Placental epithelial cell (primary cell): Measurements from ENCODE around the gene DAND5. TPM values are rescaled to one million over a fixed set of nuclear protein-coding genes. Genes with fewer than 3 reads are reported as not detected.
A peak's percentile ranks its signal among the peaks of the same experiment; 100 is the strongest.

Experiments
- small RNA-seq: library from RNA; depleted of rRNA; stranded (forward); fragments of <200 nt; gene quantifications from one replicate; pipeline ENCODE3, GENCODE V24; 2012
- total RNA-seq: library from RNA; depleted of rRNA; stranded (reverse); fragments of >200 nt; gene quantifications from 2 replicates; pipeline ENCODE4 v1.2.3, GENCODE V29; 2012

Gene DAND5, protein sequence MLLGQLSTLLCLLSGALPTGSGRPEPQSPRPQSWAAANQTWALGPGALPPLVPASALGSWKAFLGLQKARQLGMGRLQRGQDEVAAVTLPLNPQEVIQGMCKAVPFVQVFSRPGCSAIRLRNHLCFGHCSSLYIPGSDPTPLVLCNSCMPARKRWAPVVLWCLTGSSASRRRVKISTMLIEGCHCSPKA
- 0.11 TPM in 1 of 2 replicates, not detected in the other for total RNA-seq

GRCh38 chr19:12969292-12969988, at the start of gene DAND5:
TSS of gene DAND5 (plus strand) at chr19:12969576. CDS start at chr19:12969661, 85 bp downstream.

GRCh38 chr19:12933287-12934072, 35.9 kb upstream of the DAND5 start, which contains the start of gene FARSA:
TSS of gene FARSA (minus strand) at chr19:12933711. CDS start at chr19:12933696, 15 bp downstream.

GRCh38 chr19:12937927-12938778, 31.2 kb upstream of the DAND5 start, which contains the start of gene CALR:
TSS of gene CALR (plus strand) at chr19:12938609. CDS start at chr19:12938680, 71 bp downstream.

GRCh38 chr19:12945479-12946091, 23.8 kb upstream of the DAND5 start, which contains the start of gene RAD23A:
TSS of gene RAD23A (plus strand) at chr19:12945862. CDS start at chr19:12945949, 87 bp downstream.

GRCh38 chr19:12956446-12957388, 12.7 kb upstream of the DAND5 start, which contains the start of gene GADD45GIP1:
TSS of gene GADD45GIP1 (minus strand) at chr19:12957223. CDS start at chr19:12957212, 11 bp downstream.

GRCh38 chr19:12994701-12995595, 25.6 kb downstream of the DAND5 start, which contains the start of gene NFIX:
TSS of gene NFIX (plus strand) at chr19:12995475. CDS start at chr19:12995838, 363 bp downstream.

Small RNA genes lying within 50 kb of the gene (small RNA-seq; reads per million reads assigned to genes)
- gene MIR5695 (0.86 reads per million, percentile 50 among the genes with 10 or more reads in this experiment), gene MIR6515 (0.86 reads per million, percentile 50 among the genes with 10 or more reads in this experiment)

Other genes starting within 250 kb of the DAND5 start
- 39.5 and 59.7 TPM in 2 replicates for gene TNPO2, start 245.6 kb upstream of the DAND5 start, total RNA-seq
- gene TRIR, start 234.9 kb upstream of the DAND5 start, total RNA-seq = 111 and 226 TPM in 2 replicates
- gene GET3, start 232.1 kb upstream of the DAND5 start, total RNA-seq = 76.6 and 122 TPM in 2 replicates
- gene BEST2, start 217.8 kb upstream of the DAND5 start, total RNA-seq = not detected in 2 replicates
- gene HOOK2, start 194.0 kb upstream of the DAND5 start, total RNA-seq = 24.1 and 41.6 TPM in 2 replicates
- 91.9 and 180 TPM in 2 replicates for gene JUNB, start 178.1 kb upstream of the DAND5 start, total RNA-seq
- 190 and 206 TPM in 2 replicates for gene PRDX2, start 167.8 kb upstream of the DAND5 start, total RNA-seq
- not detected in 2 replicates for gene THSD8, start 167.5 kb upstream of the DAND5 start, total RNA-seq
- 13.3 and 21.5 TPM in 2 replicates for gene RNASEH2A, start 163.0 kb upstream of the DAND5 start, total RNA-seq
- gene RTBDN, start 135.0 kb upstream of the DAND5 start, total RNA-seq = not detected in 2 replicates
- under 0.01 and 0.43 TPM in 2 replicates for gene MAST1, start 131.1 kb upstream of the DAND5 start, total RNA-seq
- 28.7 and 30.7 TPM in 2 replicates for gene DNASE2, start 88.1 kb upstream of the DAND5 start, total RNA-seq
- gene KLF1, start 82.4 kb upstream of the DAND5 start, total RNA-seq = not detected in 2 replicates
- 17.7 and 42.1 TPM in 2 replicates for gene GCDH, start 78.4 kb upstream of the DAND5 start, total RNA-seq
- 0.39 TPM in 1 of 2 replicates, not detected in the other for gene SYCE2, start 50.3 kb upstream of the DAND5 start, total RNA-seq
- 47.1 and 54.3 TPM in 2 replicates for gene FARSA, start 35.9 kb upstream of the DAND5 start, total RNA-seq
- gene CALR, start 31.0 kb upstream of the DAND5 start, total RNA-seq = 1,956 and 2,934 TPM in 2 replicates
- gene RAD23A, start 23.7 kb upstream of the DAND5 start, total RNA-seq = 61.2 and 89.9 TPM in 2 replicates
- gene GADD45GIP1, start 12.4 kb upstream of the DAND5 start, total RNA-seq = 13.0 and 18.3 TPM in 2 replicates
- 2.6 and 5.9 TPM in 2 replicates for gene NFIX, start 25.9 kb downstream of the DAND5 start, total RNA-seq
- gene LYL1, start 133.3 kb downstream of the DAND5 start, total RNA-seq = 3.1 and 3.5 TPM in 2 replicates
- gene TRMT1, start 147.2 kb downstream of the DAND5 start, total RNA-seq = 22.8 and 34.9 TPM in 2 replicates
- 58.1 and 69.6 TPM in 2 replicates for gene NACC1, start 148.7 kb downstream of the DAND5 start, total RNA-seq
- 51.0 and 62.9 TPM in 2 replicates for gene STX10, start 180.8 kb downstream of the DAND5 start, total RNA-seq
- 38.8 and 55.7 TPM in 2 replicates for gene IER2, start 180.8 kb downstream of the DAND5 start, total RNA-seq